HG02678 (cell line): ENCODE results near the gene NR1H3.
A peak's percentile ranks its signal among the peaks of the same experiment; 100 is the strongest.
"Not testable (repeated sequence)": the region's sequence is repeated elsewhere in the genome, so short reads cannot be mapped to it uniquely, and the experiment has no call there.

ENCODE experiments used
- ATAC-seq: cut with Tn5 transposase; IDR thresholded peaks from one replicate; pipeline ENCODE4 v1.9.1; 2021; ENCODE audit warnings: mild to moderate bottlenecking, moderate library complexity; ENCODE audit not compliant: unreplicated experiment

The NR1H3 gene

DNA sequence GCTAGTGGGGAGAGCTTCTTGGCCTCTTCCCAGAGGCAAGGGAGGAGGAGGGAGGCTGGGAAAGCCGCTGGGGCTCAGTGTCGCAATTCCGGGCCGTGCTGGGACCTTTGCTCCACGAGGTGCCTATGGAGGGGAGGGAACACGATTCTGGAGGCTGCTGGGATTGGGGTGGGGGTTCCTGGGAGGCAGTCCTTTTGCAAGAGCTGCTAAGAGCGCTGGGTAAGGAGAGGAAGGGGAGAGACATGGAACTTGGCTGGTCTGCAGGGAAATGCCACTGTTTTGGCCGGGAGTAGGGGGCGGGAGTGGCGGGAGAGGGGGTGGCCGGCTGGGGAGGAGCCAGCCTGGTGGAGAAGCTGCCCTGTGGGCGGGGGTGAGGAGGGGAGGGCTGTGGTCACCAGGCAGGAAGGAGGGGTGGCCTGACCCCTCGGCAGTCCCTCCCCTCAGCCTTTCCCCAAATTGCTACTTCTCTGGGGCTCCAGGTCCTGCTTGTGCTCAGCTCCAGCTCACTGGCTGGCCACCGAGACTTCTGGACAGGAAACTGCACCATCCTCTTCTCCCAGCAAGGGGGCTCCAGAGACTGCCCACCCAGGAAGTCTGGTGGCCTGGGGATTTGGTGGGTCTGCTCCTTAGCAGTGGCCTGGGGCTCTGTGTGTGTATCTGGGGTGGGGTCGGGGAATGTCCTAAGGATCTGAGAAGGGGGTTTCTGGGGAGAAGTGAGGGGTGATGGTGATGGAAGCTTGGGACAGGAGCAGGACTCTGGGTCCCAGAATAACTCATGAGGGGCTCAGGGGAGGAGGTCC, at the start of gene NR1H3:
TSS of gene NR1H3 (plus strand) at position 480 of the 800 bp plus-strand sequence. CDS start 1,221 bp downstream, outside the sequence.
- no peak for ATAC-seq

GRCh38 chr11:47208008-47208552, 49.7 kb upstream of the NR1H3 start:
- ATAC-seq: not testable (repeated sequence)

GRCh38 chr11:47208628-47209027, 49.2 kb upstream of the NR1H3 start:
- ATAC-seq: no peak

DNA sequence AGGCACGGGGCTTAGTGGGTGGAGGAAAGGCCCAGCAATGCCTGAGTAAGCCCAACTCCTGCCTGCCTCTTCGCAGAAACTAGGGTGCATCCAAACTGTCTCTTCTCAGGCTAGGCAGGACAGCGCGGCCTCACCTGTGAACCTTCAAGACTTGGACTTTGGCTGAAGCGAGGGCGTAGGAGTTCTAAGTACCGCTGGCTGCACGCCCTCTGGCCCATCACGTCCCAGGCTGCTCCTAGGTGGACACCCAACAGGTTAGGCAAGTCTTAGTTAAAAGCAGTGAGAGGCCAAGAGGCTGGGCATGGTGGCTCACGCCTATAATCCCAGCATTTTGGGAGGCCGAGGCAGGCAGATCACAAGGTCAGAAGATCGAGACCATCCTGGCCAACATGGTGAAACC, 44.9 kb upstream of the NR1H3 start:
- no peak for ATAC-seq

GRCh38 chr11:47213950-47214565, 43.7 kb upstream of the NR1H3 start:
- peak; percentile 62 for ATAC-seq

DNA sequence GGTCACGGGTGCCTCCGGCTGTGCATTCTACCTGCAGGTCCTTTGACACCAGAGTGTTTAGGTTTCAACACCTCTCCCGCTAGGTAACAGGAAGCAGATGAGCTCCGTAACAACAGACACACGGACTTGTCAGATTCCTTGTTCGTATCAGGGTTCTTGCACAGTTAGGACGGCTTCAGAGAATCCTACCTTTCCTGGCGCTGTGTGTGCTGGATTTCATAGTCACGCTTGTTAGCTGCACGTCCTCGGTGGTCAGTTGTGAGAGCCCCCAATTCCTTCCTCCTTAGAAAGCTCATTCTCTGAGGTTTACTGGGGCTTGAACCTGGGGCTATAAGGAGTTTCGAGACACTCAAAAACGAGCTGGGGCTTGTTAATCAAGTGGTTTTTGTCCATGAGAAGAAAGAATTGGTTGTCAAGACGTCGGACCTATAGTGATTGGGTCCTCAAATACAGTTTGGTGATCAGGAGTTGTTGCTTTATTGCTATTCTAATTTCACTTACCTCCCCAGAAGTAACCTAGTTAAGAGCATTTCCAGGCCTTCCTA, 42.4 kb upstream of the NR1H3 start:
- no peak for ATAC-seq

DNA sequence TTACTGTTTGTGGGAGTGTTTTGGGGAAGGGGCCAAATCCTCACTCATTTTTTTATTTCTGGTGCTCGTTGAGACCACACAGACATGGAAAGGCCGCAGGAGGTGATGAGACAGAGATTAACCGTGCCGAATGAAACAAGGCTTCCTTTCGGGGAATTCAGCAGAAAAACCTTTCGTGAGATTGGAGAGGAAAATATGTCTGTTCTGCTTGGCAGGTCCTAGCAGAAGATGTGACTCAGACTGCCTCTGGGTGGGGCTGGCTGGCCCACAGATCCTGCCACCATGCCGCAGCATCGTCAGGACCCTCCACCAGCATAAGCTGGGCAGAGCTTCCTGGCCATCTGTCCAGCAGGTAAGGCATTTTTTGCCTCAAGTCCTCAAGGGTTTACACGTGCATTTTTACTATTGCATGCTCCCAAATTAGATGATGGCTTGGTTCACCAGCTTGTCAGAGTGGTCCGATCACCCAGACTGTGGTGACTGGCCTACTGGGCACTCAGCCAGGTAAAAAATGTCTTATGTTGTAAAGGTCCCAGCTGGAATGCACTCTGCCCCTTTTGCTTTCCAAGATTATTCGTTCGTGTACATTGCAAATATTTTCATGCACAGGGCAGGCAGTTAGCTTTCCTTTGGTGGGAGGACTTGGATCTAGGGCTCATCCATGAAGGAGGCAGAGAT, 41.5 kb upstream of the NR1H3 start:
- peak; percentile 30 for ATAC-seq

DNA sequence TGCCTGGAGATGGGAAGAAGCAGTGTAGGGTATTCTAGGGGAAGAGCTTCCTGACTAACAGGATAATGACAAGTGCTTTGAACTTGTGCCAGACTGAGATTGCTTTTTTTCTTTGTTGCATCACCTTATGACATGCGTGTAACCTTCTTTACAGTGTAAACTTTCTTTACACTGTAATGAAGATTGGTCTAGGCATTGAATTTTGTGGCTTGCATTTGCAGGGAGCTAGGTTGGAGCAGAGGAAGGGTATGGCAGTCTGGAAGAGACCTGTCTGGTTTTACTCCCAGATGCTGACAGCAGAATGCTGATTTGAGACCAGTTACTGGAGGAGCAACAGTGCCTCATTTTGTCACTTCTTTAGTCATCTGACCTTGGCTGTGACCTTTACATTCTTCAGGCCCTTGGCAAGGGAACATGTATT, 37.4 kb upstream of the NR1H3 start:
- no peak for ATAC-seq

DNA sequence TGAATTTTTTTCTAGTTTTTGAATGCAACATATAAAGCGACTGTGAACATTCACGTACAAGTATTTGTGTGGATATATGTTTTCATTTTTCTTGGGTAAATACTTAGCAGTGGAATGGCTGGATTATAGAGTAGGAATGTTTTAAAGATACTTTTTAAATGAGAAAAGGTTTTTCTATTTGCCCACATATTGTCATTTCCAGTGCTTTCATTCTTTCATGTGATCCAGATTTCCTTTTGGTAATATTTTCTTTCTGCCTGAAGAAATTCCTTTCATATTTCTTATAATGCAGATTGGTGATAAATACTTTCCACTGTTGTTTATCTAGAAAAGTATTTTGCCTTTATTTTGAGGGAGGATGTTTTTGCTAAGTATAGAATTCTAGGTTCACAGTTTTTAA, 35.1 kb upstream of the NR1H3 start:
- no peak for ATAC-seq

- peak; percentile 95 for ATAC-seq
Measured at GRCh38 chr11:47225552-47226400, 32.0 kb upstream of the NR1H3 start.

GRCh38 chr11:47229161-47229560, 28.6 kb upstream of the NR1H3 start:
- no peak for ATAC-seq

GRCh38 chr11:47233051-47233450, 24.7 kb upstream of the NR1H3 start:
- ATAC-seq: no peak

- ATAC-seq: no peak
Measured at GRCh38 chr11:47233989-47234668, 23.7 kb upstream of the NR1H3 start.

DNA sequence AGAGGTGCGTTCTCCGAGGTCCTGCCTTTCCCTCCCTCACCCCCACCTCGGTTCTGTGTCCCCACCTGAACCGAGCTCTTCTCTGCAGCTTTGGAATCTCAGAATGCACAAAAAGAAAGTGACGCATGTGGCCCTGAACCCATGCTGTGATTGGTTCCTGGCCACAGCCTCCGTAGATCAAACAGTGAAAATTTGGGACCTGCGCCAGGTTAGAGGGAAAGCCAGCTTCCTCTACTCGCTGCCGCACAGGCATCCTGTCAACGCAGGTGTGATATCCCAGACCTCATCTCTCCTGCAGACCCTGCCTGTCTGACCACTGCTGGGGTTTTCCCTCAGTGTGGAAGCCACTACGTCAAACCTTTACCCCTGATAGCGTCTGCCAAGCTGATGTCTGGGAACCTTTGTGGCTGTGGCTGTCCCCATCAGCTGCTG, 23.1 kb upstream of the NR1H3 start:
- ATAC-seq: no peak

DNA sequence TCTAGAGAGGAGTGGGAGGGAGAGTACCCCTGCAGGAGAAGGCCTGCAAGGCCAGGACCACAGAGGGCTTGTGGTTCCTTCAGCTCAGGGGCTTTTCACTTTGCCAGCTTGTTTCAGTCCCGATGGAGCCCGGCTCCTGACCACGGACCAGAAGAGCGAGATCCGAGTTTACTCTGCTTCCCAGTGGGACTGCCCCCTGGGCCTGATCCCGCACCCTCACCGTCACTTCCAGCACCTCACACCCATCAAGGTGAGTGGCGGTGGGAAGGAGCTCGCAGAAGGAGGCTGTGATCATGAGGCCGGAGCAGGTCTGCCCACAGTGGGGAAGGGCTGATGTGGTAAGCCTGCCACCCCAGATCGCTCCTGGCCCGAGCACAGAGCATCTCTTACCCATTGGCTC, 22.6 kb upstream of the NR1H3 start:
- no peak for ATAC-seq

GRCh38 chr11:47236482-47236881, 21.3 kb upstream of the NR1H3 start:
- ATAC-seq: no peak

DNA sequence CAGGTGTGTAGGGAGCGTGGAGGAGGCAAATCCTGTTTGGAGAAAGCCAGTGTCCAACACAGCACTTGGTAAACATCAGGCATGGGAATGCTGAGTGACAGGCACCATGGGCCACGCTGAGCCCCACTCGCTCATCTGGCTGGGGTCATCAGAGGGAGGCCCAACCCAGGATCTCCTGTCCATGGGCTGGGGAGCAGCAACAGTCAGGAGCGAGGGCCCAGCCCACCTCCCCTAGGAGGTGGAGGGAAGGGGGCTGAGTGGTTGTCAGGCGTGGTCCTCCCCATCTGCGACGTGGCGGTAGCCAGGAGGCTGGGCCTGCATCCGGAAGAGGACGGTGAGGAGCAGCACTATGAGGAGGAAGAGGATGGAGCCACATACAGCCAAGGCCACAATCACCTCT, 17.9 kb upstream of the NR1H3 start:
- no peak for ATAC-seq

DNA sequence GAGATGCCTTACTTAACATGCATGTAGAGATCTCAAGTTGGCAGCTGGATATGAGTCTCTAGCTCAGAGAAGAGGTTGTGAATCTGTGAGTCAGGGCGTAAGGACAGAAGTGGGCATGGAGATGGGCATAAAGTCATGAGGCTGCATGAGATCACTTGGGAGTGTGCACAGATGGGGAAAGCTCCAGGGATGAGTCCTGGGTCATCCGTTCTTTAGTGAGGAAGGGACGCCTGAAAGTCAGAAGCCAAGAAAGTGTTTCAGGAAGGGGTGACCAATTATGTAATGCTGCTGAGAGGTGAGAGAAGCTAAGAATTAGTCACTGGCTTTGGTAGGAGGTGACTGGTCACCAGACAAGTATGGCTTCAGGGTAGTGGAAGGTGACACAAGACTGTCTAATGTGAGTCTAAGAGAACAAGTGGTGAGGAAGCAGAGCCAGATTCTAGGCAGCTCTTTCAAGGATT, 15.9 kb upstream of the NR1H3 start:
- no peak for ATAC-seq

- no peak for ATAC-seq
Measured at GRCh38 chr11:47242596-47243192, 15.1 kb upstream of the NR1H3 start.
